ENCODE data around the gene CPLX1.

The CPLX1 gene

GRCh38 chr4:826508-827208 is 729 bp upstream of the CPLX1 start:
- H3K4me2 ChIP-seq (ENCODE audit: insufficient read depth, low read length, poor library complexity, severe bottlenecking), result peak overlapping the region; percentile 54
- peaks cover 13 to 71% (median 57%) of the 10 kb centered on the region in 3 experiments for H3K27me3 ChIP-seq (ENCODE audit: control insufficient read depth in 3 of 3, insufficient read depth in 3 of 3, low read depth in 1 of 3, low read length in 3 of 3)
- H3K4me1 ChIP-seq (ENCODE audit: control insufficient read depth in 2 of 2, insufficient read depth in 1 of 2, low read depth in 1 of 2, low read length in 2 of 2), result peaks cover 2 to 14% of the 10 kb centered on the region in 2 donors
- no CpG with 5 or more reads among the region's 75 CpGs for WGBS, 2 donors (ENCODE audit: extremely low coverage in 2 of 2, insufficient read length in 2 of 2, insufficient replicate concordance in 1 of 2)
- no peaks in the 10 kb centered on the region for H3K36me3 ChIP-seq (replicated peaks in 1 of 2; ENCODE audit: control insufficient read depth in 2 of 2, insufficient read depth in 2 of 2, low read length in 2 of 2)
- H3K9me3 ChIP-seq (replicated peaks in 1 of 2; ENCODE audit: control insufficient read depth in 2 of 2, insufficient read depth in 1 of 2, low read depth in 1 of 2, low read length in 2 of 2), result peaks cover 1 to 5% of the 10 kb centered on the region in 2 donors
- H2BK120ac ChIP-seq (ENCODE audit: low read depth, low read length), result no peak overlapping the region
- H4K8ac ChIP-seq (ENCODE audit: low read depth, low read length), result no peak overlapping the region
- peak overlapping the region; percentile 85 for H2AFZ ChIP-seq (ENCODE audit: low read length)
- no peak overlapping the region for H3K27ac ChIP-seq (replicated peaks; ENCODE audit: low read length)
- no peak overlapping the region for H3K9ac ChIP-seq (ENCODE audit: low read depth, low read length, poor library complexity)
- peaks cover 4% of the 10 kb centered on the region for H3K79me1 ChIP-seq (ENCODE audit: low read depth, low read length)
- H3K23ac ChIP-seq (ENCODE audit: low read depth, low read length, poor library complexity), result no peak overlapping the region
- H2AK5ac ChIP-seq (ENCODE audit: low read depth, low read length), result no peak overlapping the region
- no peak overlapping the region for H4K91ac ChIP-seq (ENCODE audit: low read depth, low read length, poor library complexity)
- H2BK15ac ChIP-seq (ENCODE audit: low read length), result no peak overlapping the region
- no peak overlapping the region for H3K14ac ChIP-seq (ENCODE audit: low read length)
- no peak for DNase-seq (ENCODE audit: low spot score)
- no peak overlapping the region for H2BK5ac ChIP-seq (ENCODE audit: low read length)
- no peak overlapping the region for H3K4ac ChIP-seq (ENCODE audit: low read length)
- H2BK12ac ChIP-seq (ENCODE audit: low read length), result no peak overlapping the region
- no peak overlapping the region for H3K18ac ChIP-seq (ENCODE audit: low read length)
- peak overlapping the region in 1 of 2 donors; percentile 28 for H3K4me3 ChIP-seq (ENCODE audit: low read length in 2 of 2)

- Histone ChIP-seq H2BK15ac (ENCODE audit: low read length) (no peak overlapping the region), H3K4me2 (ENCODE audit: insufficient read depth, low read length, poor library complexity, severe bottlenecking) (peak overlapping the region; percentile 40), H3K79me1 (ENCODE audit: low read depth, low read length) (peaks cover 4% of the 10 kb centered on the region), H4K8ac (ENCODE audit: low read depth, low read length) (no peak overlapping the region), H3K4ac (ENCODE audit: low read length) (no peak overlapping the region), H3K27me3 (ENCODE audit: control insufficient read depth in 3 of 3, insufficient read depth in 3 of 3, low read depth in 1 of 3, low read length in 3 of 3) (peaks cover 13 to 75% (median 63%) of the 10 kb centered on the region in 3 experiments), H3K27ac (replicated peaks; ENCODE audit: low read length) (no peak overlapping the region), H2BK12ac (ENCODE audit: low read length) (no peak overlapping the region), H3K9me3 (replicated peaks in 1 of 2; ENCODE audit: control insufficient read depth in 2 of 2, insufficient read depth in 1 of 2, low read depth in 1 of 2, low read length in 2 of 2) (peaks cover 0 to 1% of the 10 kb centered on the region in 2 donors), H2BK120ac (ENCODE audit: low read depth, low read length) (no peak overlapping the region), H3K36me3 (replicated peaks in 1 of 2; ENCODE audit: control insufficient read depth in 2 of 2, insufficient read depth in 2 of 2, low read length in 2 of 2) (no peaks in the 10 kb centered on the region), H2AK5ac (ENCODE audit: low read depth, low read length) (no peak overlapping the region), H2BK5ac (ENCODE audit: low read length) (no peak overlapping the region), H3K18ac (ENCODE audit: low read length) (no peak overlapping the region), H3K4me3 (ENCODE audit: low read length in 2 of 2) (peak overlapping the region in 1 of 2 donors; percentile 38), H3K23ac (ENCODE audit: low read depth, low read length, poor library complexity) (peak overlapping the region; percentile 55), H4K91ac (ENCODE audit: low read depth, low read length, poor library complexity) (no peak overlapping the region), H2AFZ (ENCODE audit: low read length) (peak overlapping the region; percentile 76), H3K4me1 (ENCODE audit: control insufficient read depth in 2 of 2, insufficient read depth in 1 of 2, low read depth in 1 of 2, low read length in 2 of 2) (peaks cover 2 to 14% of the 10 kb centered on the region in 2 donors), H3K9ac (ENCODE audit: low read depth, low read length, poor library complexity) (no peak overlapping the region), H3K14ac (ENCODE audit: low read length) (no peak overlapping the region)
- peak; percentile 48 for DNase-seq (ENCODE audit: low spot score)
- WGBS, 2 donors (ENCODE audit: extremely low coverage in 2 of 2, insufficient read length in 2 of 2, insufficient replicate concordance in 1 of 2), result no CpG with 5 or more reads among the region's 94 CpGs
Measured at GRCh38 chr4:825063-825970, 612 bp downstream of the CPLX1 start.

- no CpG with 5 or more reads among the region's 23 CpGs for WGBS, 2 donors (ENCODE audit: extremely low coverage in 2 of 2, insufficient read length in 2 of 2, insufficient replicate concordance in 1 of 2)
- Histone ChIP-seq H4K91ac (ENCODE audit: low read depth, low read length, poor library complexity) (no peak overlapping the region), H3K14ac (ENCODE audit: low read length) (peak overlapping the region; percentile 8), H3K9me3 (replicated peaks in 1 of 2; ENCODE audit: control insufficient read depth in 2 of 2, insufficient read depth in 1 of 2, low read depth in 1 of 2, low read length in 2 of 2) (peaks cover 0 to 1% of the 10 kb centered on the region in 2 donors), H2BK12ac (ENCODE audit: low read length) (no peak overlapping the region), H2AK5ac (ENCODE audit: low read depth, low read length) (no peak overlapping the region), H2BK15ac (ENCODE audit: low read length) (no peak overlapping the region), H2BK120ac (ENCODE audit: low read depth, low read length) (no peak overlapping the region), H3K4me2 (ENCODE audit: insufficient read depth, low read length, poor library complexity, severe bottlenecking) (no peak overlapping the region), H2AFZ (ENCODE audit: low read length) (no peak overlapping the region), H3K4me1 (ENCODE audit: control insufficient read depth in 2 of 2, insufficient read depth in 1 of 2, low read depth in 1 of 2, low read length in 2 of 2) (peaks cover 2 to 14% of the 10 kb centered on the region in 2 donors), H3K23ac (ENCODE audit: low read depth, low read length, poor library complexity) (peak overlapping the region; percentile 55), H3K36me3 (replicated peaks in 1 of 2; ENCODE audit: control insufficient read depth in 2 of 2, insufficient read depth in 2 of 2, low read length in 2 of 2) (no peaks in the 10 kb centered on the region), H3K79me1 (ENCODE audit: low read depth, low read length) (peaks cover 4% of the 10 kb centered on the region), H3K4me3 (ENCODE audit: low read length in 2 of 2) (no peak overlapping the region), H3K27me3 (ENCODE audit: control insufficient read depth in 3 of 3, insufficient read depth in 3 of 3, low read depth in 1 of 3, low read length in 3 of 3) (peaks cover 13 to 68% (median 63%) of the 10 kb centered on the region in 3 experiments), H3K9ac (ENCODE audit: low read depth, low read length, poor library complexity) (no peak overlapping the region), H2BK5ac (ENCODE audit: low read length) (no peak overlapping the region), H3K18ac (ENCODE audit: low read length) (peak overlapping the region; percentile 11), H3K4ac (ENCODE audit: low read length) (no peak overlapping the region), H3K27ac (replicated peaks; ENCODE audit: low read length) (no peak overlapping the region), H4K8ac (ENCODE audit: low read depth, low read length) (no peak overlapping the region)
- DNase-seq (ENCODE audit: low spot score), result no peak
Measured at GRCh38 chr4:824461-825062, 1.4 kb downstream of the CPLX1 start.

Measured in neuronal stem cell (in vitro differentiated cells).